ENCODE results near the gene RNASE7.

The RNASE7 gene

DNA sequence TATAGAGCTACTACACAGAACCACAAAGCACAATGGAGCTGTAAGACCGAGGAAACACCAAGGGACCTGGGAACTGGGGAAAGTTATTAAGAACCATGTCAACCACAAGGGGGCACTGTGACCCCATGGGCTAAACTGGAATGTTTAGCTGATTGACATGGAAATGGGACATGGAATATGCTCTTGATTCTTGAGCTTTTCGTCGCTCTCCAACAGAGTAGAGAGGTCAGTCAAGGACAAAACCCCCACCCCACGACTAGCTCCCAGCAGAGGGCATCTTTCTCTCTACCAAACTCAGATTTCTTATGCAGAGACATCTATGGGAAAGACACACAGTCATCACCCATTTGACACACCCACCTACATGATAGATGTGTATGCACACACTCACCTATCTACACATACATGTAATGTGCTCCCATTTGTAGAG lies 27.4 kb upstream of the RNASE7 start:
- Histone ChIP-seq H3K36me3 (ENCODE audit: insufficient read depth, low read length) (no peaks in the 10 kb centered on the region; the same call in 1 of the 2 replicates), H3K9ac (ENCODE audit: low read depth, low read length) (no peak overlapping the region), H3K4me3 (ENCODE audit: low read length) (no peak overlapping the region), H3K27me3 (ENCODE audit: insufficient read depth, low read length) (0 out of 2 replicates have a peak, but pooled peaks cover 3% of the 10 kb centered on the region), H3K9me3 (ENCODE audit: insufficient read depth, low read depth, low read length) (no peaks in the 10 kb centered on the region), H3K27ac (ENCODE audit: low read depth, low read length) (no peak overlapping the region), H3K4me1 (ENCODE audit: insufficient read depth, low read length) (peaks cover 4% of the 10 kb centered on the region; the same call in 1 of the 2 replicates)
- WGBS = 2% methylated on average over 4 of the region's 4 CpGs

DNA sequence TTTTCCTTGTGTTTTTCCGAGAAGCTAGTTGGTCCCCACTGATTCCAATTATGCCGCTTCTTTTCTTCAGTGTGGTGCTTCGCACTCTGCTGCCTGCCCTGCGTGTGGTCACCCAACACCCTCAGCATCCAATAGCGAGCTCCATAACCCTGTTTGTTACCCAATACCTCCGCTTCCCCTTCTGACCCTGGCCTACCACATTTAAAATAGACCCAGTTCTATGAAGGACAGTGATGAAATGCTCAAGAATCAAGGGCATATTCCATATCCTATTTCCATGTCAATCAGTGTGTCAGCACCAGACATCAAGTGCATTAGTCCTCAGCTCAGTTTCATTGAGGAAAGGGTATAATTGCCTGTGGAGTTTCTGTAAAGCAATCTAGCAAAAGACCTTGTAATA lies 26.9 kb upstream of the RNASE7 start:
- Histone ChIP-seq H3K27ac (ENCODE audit: low read depth, low read length) (no peak overlapping the region), H3K4me1 (ENCODE audit: insufficient read depth, low read length) (peaks cover 4% of the 10 kb centered on the region; the same call in 1 of the 2 replicates), H3K9me3 (ENCODE audit: insufficient read depth, low read depth, low read length) (no peaks in the 10 kb centered on the region), H3K27me3 (ENCODE audit: insufficient read depth, low read length) (0 out of 2 replicates have a peak, but pooled peaks cover 3% of the 10 kb centered on the region), H3K4me3 (ENCODE audit: low read length) (no peak overlapping the region), H3K9ac (ENCODE audit: low read depth, low read length) (no peak overlapping the region), H3K36me3 (ENCODE audit: insufficient read depth, low read length) (no peaks in the 10 kb centered on the region; the same call in 1 of the 2 replicates)
- WGBS = 86% methylated on average over 6 of the region's 6 CpGs

GRCh38 chr14:21016413-21017190 lies 25.6 kb upstream of the RNASE7 start:
- Histone ChIP-seq H3K27ac (ENCODE audit: low read depth, low read length) (no peak overlapping the region), H3K27me3 (ENCODE audit: insufficient read depth, low read length) (0 out of 2 replicates have a peak, but pooled peaks cover 3% of the 10 kb centered on the region), H3K4me1 (ENCODE audit: insufficient read depth, low read length) (peaks cover 4% of the 10 kb centered on the region; the same call in 1 of the 2 replicates), H3K36me3 (ENCODE audit: insufficient read depth, low read length) (no peaks in the 10 kb centered on the region; the same call in 1 of the 2 replicates), H3K9ac (ENCODE audit: low read depth, low read length) (no peak overlapping the region), H3K4me3 (ENCODE audit: low read length) (no peak overlapping the region), H3K9me3 (ENCODE audit: insufficient read depth, low read depth, low read length) (no peaks in the 10 kb centered on the region)
- 87% methylated on average over 9 of the region's 9 CpGs for WGBS

GRCh38 chr14:21017528-21018245 lies 24.5 kb upstream of the RNASE7 start:
- H3K36me3 ChIP-seq (ENCODE audit: insufficient read depth, low read length) = no peaks in the 10 kb centered on the region; the same call in 1 of the 2 replicates
- no peak overlapping the region for H3K9ac ChIP-seq (ENCODE audit: low read depth, low read length)
- H3K4me1 ChIP-seq (ENCODE audit: insufficient read depth, low read length) = peaks cover 4% of the 10 kb centered on the region; the same call in 1 of the 2 replicates
- H3K4me3 ChIP-seq (ENCODE audit: low read length) = no peak overlapping the region
- H3K9me3 ChIP-seq (ENCODE audit: insufficient read depth, low read depth, low read length) = no peaks in the 10 kb centered on the region
- no peak overlapping the region for H3K27ac ChIP-seq (ENCODE audit: low read depth, low read length)
- peaks cover 10% of the 10 kb centered on the region for H3K27me3 ChIP-seq (ENCODE audit: insufficient read depth, low read length)
- WGBS = 88% methylated on average over 28 of the region's 28 CpGs

- H3K4me3 ChIP-seq (ENCODE audit: low read length) = no peak overlapping the region
- no peaks in the 10 kb centered on the region for H3K9me3 ChIP-seq (ENCODE audit: insufficient read depth, low read depth, low read length)
- H3K36me3 ChIP-seq (ENCODE audit: insufficient read depth, low read length) = no peaks in the 10 kb centered on the region; the same call in 1 of the 2 replicates
- WGBS = 84% methylated on average over 7 of the region's 7 CpGs
- H3K27ac ChIP-seq (ENCODE audit: low read depth, low read length) = no peak overlapping the region
- H3K27me3 ChIP-seq (ENCODE audit: insufficient read depth, low read length) = peaks cover 14% of the 10 kb centered on the region
- no peak overlapping the region for H3K9ac ChIP-seq (ENCODE audit: low read depth, low read length)
- peaks cover 9% of the 10 kb centered on the region; the same call in 1 of the 2 replicates for H3K4me1 ChIP-seq (ENCODE audit: insufficient read depth, low read length)
Observed at GRCh38 chr14:21018286-21018685, 23.9 kb upstream of the RNASE7 start.

DNA sequence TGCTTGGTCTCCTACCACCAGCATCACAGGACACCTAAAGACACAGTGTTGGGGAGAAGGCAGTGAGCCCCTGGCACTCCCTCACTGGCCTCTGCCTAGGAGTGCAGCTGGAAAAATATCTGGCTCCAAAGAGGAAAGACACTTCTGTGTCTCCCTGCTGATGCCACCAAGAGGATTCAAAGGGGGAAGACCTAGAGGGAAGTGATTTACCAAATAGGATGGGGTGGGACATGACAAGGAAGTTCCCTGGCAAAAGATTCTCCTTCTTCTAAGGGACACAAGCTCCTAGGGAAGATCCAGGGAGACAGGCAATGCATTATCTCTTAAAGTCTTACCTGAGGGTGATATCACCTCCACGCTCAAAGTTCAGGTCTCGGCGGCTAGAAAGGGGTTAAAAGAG lies 23.4 kb upstream of the RNASE7 start:
- Histone ChIP-seq H3K27me3 (ENCODE audit: insufficient read depth, low read length) (peaks cover 19% of the 10 kb centered on the region), H3K4me1 (ENCODE audit: insufficient read depth, low read length) (peaks cover 14% of the 10 kb centered on the region; the same call in 1 of the 2 replicates), H3K9me3 (ENCODE audit: insufficient read depth, low read depth, low read length) (no peaks in the 10 kb centered on the region), H3K4me3 (ENCODE audit: low read length) (no peak overlapping the region), H3K27ac (ENCODE audit: low read depth, low read length) (no peak overlapping the region), H3K9ac (ENCODE audit: low read depth, low read length) (no peak overlapping the region), H3K36me3 (ENCODE audit: insufficient read depth, low read length) (no peaks in the 10 kb centered on the region; the same call in 1 of the 2 replicates)
- WGBS = 100% methylated on average over 3 of the region's 3 CpGs

DNA sequence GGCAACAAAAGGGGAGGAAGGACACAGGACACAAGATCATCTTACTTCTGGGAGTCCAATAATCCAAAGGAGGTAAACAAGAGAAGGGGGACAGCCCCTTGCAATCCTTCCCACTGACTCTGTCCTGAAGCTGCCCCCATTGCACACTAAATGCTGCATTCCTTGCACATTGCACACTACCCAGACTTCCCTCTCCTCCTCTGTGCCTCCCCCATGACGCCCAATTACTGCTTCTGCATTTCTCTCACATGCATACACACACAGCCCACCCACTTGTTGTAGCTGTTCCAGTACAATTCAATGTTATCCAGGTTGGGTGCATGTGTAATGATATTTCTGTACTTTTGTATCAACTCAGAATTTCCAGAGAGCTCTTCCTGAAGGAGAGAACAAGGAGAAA lies 22.8 kb upstream of the RNASE7 start:
- 81% methylated on average over 1 of the region's 1 CpG for WGBS
- H3K27ac ChIP-seq (ENCODE audit: low read depth, low read length) = no peak overlapping the region
- no peak overlapping the region for H3K9ac ChIP-seq (ENCODE audit: low read depth, low read length)
- no peaks in the 10 kb centered on the region; the same call in 1 of the 2 replicates for H3K36me3 ChIP-seq (ENCODE audit: insufficient read depth, low read length)
- H3K27me3 ChIP-seq (ENCODE audit: insufficient read depth, low read length) = peaks cover 25% of the 10 kb centered on the region
- H3K4me1 ChIP-seq (ENCODE audit: insufficient read depth, low read length) = peaks cover 14% of the 10 kb centered on the region; the same call in 1 of the 2 replicates
- no peak overlapping the region for H3K4me3 ChIP-seq (ENCODE audit: low read length)
- H3K9me3 ChIP-seq (ENCODE audit: insufficient read depth, low read depth, low read length) = no peaks in the 10 kb centered on the region

- H3K9me3 ChIP-seq (ENCODE audit: insufficient read depth, low read depth, low read length) = no peaks in the 10 kb centered on the region
- H3K4me3 ChIP-seq (ENCODE audit: low read length) = no peak overlapping the region
- peaks cover 12% of the 10 kb centered on the region; the same call in 1 of the 2 replicates for H3K4me1 ChIP-seq (ENCODE audit: insufficient read depth, low read length)
- H3K27ac ChIP-seq (ENCODE audit: low read depth, low read length) = no peak overlapping the region
- WGBS = 93% methylated on average over 4 of the region's 5 CpGs
- no peak overlapping the region for H3K9ac ChIP-seq (ENCODE audit: low read depth, low read length)
- H3K27me3 ChIP-seq (ENCODE audit: insufficient read depth, low read length) = peaks cover 35% of the 10 kb centered on the region
- no peaks in the 10 kb centered on the region; the same call in 1 of the 2 replicates for H3K36me3 ChIP-seq (ENCODE audit: insufficient read depth, low read length)
Observed at GRCh38 chr14:21020977-21021545, 21.1 kb upstream of the RNASE7 start.

DNA sequence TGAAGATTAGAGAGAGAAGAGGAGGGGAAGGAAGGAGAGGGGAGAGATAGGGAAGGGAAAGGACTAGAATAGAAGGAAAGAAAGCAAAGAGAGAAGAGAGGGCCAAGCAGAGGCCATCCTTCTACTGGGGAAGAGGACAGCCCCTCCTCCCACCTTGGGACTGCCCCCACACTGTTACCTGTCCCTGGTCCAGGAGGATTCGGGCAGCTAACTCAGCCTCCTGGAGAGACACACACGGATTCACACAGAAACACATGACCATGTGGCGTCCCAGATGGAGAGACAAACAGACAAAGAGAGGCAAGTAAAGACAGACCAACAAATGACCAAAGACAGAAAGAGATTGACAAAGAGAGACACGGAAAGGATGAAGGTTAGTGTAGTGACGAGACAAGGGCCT lies 19.5 kb upstream of the RNASE7 start:
- Histone ChIP-seq H3K9me3 (ENCODE audit: insufficient read depth, low read depth, low read length) (no peaks in the 10 kb centered on the region), H3K4me3 (ENCODE audit: low read length) (no peak overlapping the region), H3K36me3 (ENCODE audit: insufficient read depth, low read length) (no peaks in the 10 kb centered on the region; the same call in 1 of the 2 replicates), H3K27ac (ENCODE audit: low read depth, low read length) (no peak overlapping the region), H3K4me1 (ENCODE audit: insufficient read depth, low read length) (peaks cover 25% of the 10 kb centered on the region), H3K27me3 (ENCODE audit: insufficient read depth, low read length) (peaks cover 41% of the 10 kb centered on the region), H3K9ac (ENCODE audit: low read depth, low read length) (no peak overlapping the region)
- 87% methylated on average over 5 of the region's 5 CpGs for WGBS

- Histone ChIP-seq H3K27me3 (ENCODE audit: insufficient read depth, low read length) (peaks cover 41% of the 10 kb centered on the region), H3K27ac (ENCODE audit: low read depth, low read length) (no peak overlapping the region), H3K9me3 (ENCODE audit: insufficient read depth, low read depth, low read length) (no peaks in the 10 kb centered on the region), H3K4me3 (ENCODE audit: low read length) (no peak overlapping the region), H3K9ac (ENCODE audit: low read depth, low read length) (no peak overlapping the region), H3K4me1 (ENCODE audit: insufficient read depth, low read length) (peaks cover 25% of the 10 kb centered on the region), H3K36me3 (ENCODE audit: insufficient read depth, low read length) (no peaks in the 10 kb centered on the region)
- WGBS = 80% methylated on average over 7 of the region's 7 CpGs
Observed at GRCh38 chr14:21023174-21023573, 19.0 kb upstream of the RNASE7 start.

Measured in HUES64 (cell line).